T-helper 1 cell treated with Interleukin-12 subunit alpha and Interleukin-12 subunit beta and Interleukin-4 antibody, amounts not matched to agents 30 μg/mL and 1 μg/mL, for 36 hours (primary cell): ENCODE measurements around the gene OTOF.

Experiments
- H3K27ac Mint-ChIP-seq: one replicate; pipeline ENCODE4 v1.8.0; 2021; ENCODE audit warnings: mild to moderate bottlenecking, mixed read lengths
- H3K27me3 Mint-ChIP-seq: one replicate; pipeline ENCODE4 v1.8.0; 2021; ENCODE audit warnings: low read depth, mixed read lengths
- H3K36me3 Mint-ChIP-seq: one replicate; pipeline ENCODE4 v1.8.0; 2021; ENCODE audit warnings: low read depth, mixed read lengths
- H3K4me1 Mint-ChIP-seq: one replicate; pipeline ENCODE4 v1.8.0; 2021; ENCODE audit warnings: low read depth, mixed read lengths
- H3K4me3 Mint-ChIP-seq: one replicate; pipeline ENCODE4 v1.8.0; 2021; ENCODE audit warnings: mild to moderate bottlenecking, moderate library complexity, mixed read lengths
- H3K9me3 Mint-ChIP-seq: one replicate; pipeline ENCODE4 v1.8.0; 2021; ENCODE audit warnings: mixed read lengths

OTOF gene

GRCh38 chr2:26511466-26511865 is 33.5 kb upstream of the OTOF start:
- Mint-ChIP-seq H3K27me3 (no peaks in the 10 kb centered on the region), H3K27ac (no peak overlapping the region), H3K36me3 (no peaks in the 10 kb centered on the region), H3K4me3 (no peak overlapping the region), H3K9me3 (no peaks in the 10 kb centered on the region), H3K4me1 (no peaks in the 10 kb centered on the region)

GRCh38 chr2:26510344-26510973 is 32.5 kb upstream of the OTOF start:
- Mint-ChIP-seq H3K36me3 (no peaks in the 10 kb centered on the region), H3K27ac (no peak overlapping the region), H3K4me1 (no peaks in the 10 kb centered on the region), H3K4me3 (no peak overlapping the region), H3K9me3 (no peaks in the 10 kb centered on the region), H3K27me3 (no peaks in the 10 kb centered on the region)

GRCh38 chr2:26509141-26509540 is 31.2 kb upstream of the OTOF start:
- peaks cover under 1% of the 10 kb centered on the region for H3K4me1 Mint-ChIP-seq
- H3K4me3 Mint-ChIP-seq: no peak overlapping the region
- H3K27me3 Mint-ChIP-seq: no peaks in the 10 kb centered on the region

GRCh38 chr2:26507932-26508331 is 30.0 kb upstream of the OTOF start:
- H3K27me3 Mint-ChIP-seq: peaks cover 4% of the 10 kb centered on the region
- H3K9me3 Mint-ChIP-seq: no peaks in the 10 kb centered on the region
- no peak overlapping the region for H3K4me3 Mint-ChIP-seq
- no peaks in the 10 kb centered on the region for H3K36me3 Mint-ChIP-seq
- peaks cover 8% of the 10 kb centered on the region for H3K4me1 Mint-ChIP-seq
- no peak overlapping the region for H3K27ac Mint-ChIP-seq

More at GRCh38 chr2:26509141-26509540, 31.2 kb upstream of the OTOF start:
- H3K36me3 Mint-ChIP-seq: no peaks in the 10 kb centered on the region
- no peaks in the 10 kb centered on the region for H3K9me3 Mint-ChIP-seq
- H3K27ac Mint-ChIP-seq: no peak overlapping the region

GRCh38 chr2:26507088-26507487 is 29.2 kb upstream of the OTOF start:
- Mint-ChIP-seq H3K9me3 (no peaks in the 10 kb centered on the region), H3K27me3 (peaks cover 4% of the 10 kb centered on the region), H3K36me3 (no peaks in the 10 kb centered on the region), H3K4me1 (peaks cover 10% of the 10 kb centered on the region), H3K27ac (no peak overlapping the region), H3K4me3 (no peak overlapping the region)

- Mint-ChIP-seq H3K4me3 (no peak overlapping the region), H3K4me1 (peaks cover 10% of the 10 kb centered on the region)
These were observed 28.4 kb upstream of the OTOF start for GRCh38 chr2:26506279-26506678.

GRCh38 chr2:26504002-26504401 is 26.1 kb upstream of the OTOF start:
- H3K36me3 Mint-ChIP-seq: no peaks in the 10 kb centered on the region
- H3K9me3 Mint-ChIP-seq: no peaks in the 10 kb centered on the region
- peak overlapping the region; percentile 49 for H3K27ac Mint-ChIP-seq
- peaks cover 4% of the 10 kb centered on the region for H3K27me3 Mint-ChIP-seq
- H3K4me3 Mint-ChIP-seq: peak overlapping the region; percentile 83
- H3K4me1 Mint-ChIP-seq: peaks cover 10% of the 10 kb centered on the region

More at GRCh38 chr2:26506279-26506678, 28.4 kb upstream of the OTOF start:
- Mint-ChIP-seq H3K27me3 (peaks cover 4% of the 10 kb centered on the region), H3K27ac (no peak overlapping the region), H3K9me3 (no peaks in the 10 kb centered on the region), H3K36me3 (no peaks in the 10 kb centered on the region)

- H3K27ac Mint-ChIP-seq: peak overlapping the region; percentile 75
- H3K4me1 Mint-ChIP-seq: peaks cover 10% of the 10 kb centered on the region
- H3K36me3 Mint-ChIP-seq: no peaks in the 10 kb centered on the region
- H3K4me3 Mint-ChIP-seq: peak overlapping the region; percentile 83
- no peaks in the 10 kb centered on the region for H3K9me3 Mint-ChIP-seq
- H3K27me3 Mint-ChIP-seq: peaks cover 4% of the 10 kb centered on the region
These were observed 25.4 kb upstream of the OTOF start for GRCh38 chr2:26503231-26503880.

GRCh38 chr2:26500406-26500805 is 22.5 kb upstream of the OTOF start:
- Mint-ChIP-seq H3K27me3 (peaks cover 7% of the 10 kb centered on the region), H3K27ac (no peak overlapping the region), H3K4me3 (no peak overlapping the region), H3K36me3 (no peaks in the 10 kb centered on the region), H3K9me3 (no peaks in the 10 kb centered on the region), H3K4me1 (peaks cover 10% of the 10 kb centered on the region)

- no peaks in the 10 kb centered on the region for H3K4me1 Mint-ChIP-seq
- no peak overlapping the region for H3K27ac Mint-ChIP-seq
- no peak overlapping the region for H3K4me3 Mint-ChIP-seq
- no peaks in the 10 kb centered on the region for H3K36me3 Mint-ChIP-seq
- no peaks in the 10 kb centered on the region for H3K9me3 Mint-ChIP-seq
- H3K27me3 Mint-ChIP-seq: peaks cover 3% of the 10 kb centered on the region
These were observed 17.9 kb upstream of the OTOF start for GRCh38 chr2:26495705-26496297.

GRCh38 chr2:26494891-26495290 is 17.0 kb upstream of the OTOF start:
- H3K4me3 Mint-ChIP-seq: no peak overlapping the region
- no peak overlapping the region for H3K27ac Mint-ChIP-seq
- H3K4me1 Mint-ChIP-seq: no peaks in the 10 kb centered on the region

GRCh38 chr2:26494199-26494598 is 16.3 kb upstream of the OTOF start:
- H3K9me3 Mint-ChIP-seq: no peaks in the 10 kb centered on the region
- H3K4me3 Mint-ChIP-seq: no peak overlapping the region
- no peaks in the 10 kb centered on the region for H3K4me1 Mint-ChIP-seq
- H3K27ac Mint-ChIP-seq: no peak overlapping the region
- H3K27me3 Mint-ChIP-seq: peaks cover 3% of the 10 kb centered on the region
- no peaks in the 10 kb centered on the region for H3K36me3 Mint-ChIP-seq

More at GRCh38 chr2:26494891-26495290, 17.0 kb upstream of the OTOF start:
- Mint-ChIP-seq H3K27me3 (peaks cover 3% of the 10 kb centered on the region), H3K9me3 (no peaks in the 10 kb centered on the region), H3K36me3 (no peaks in the 10 kb centered on the region)

- Mint-ChIP-seq H3K4me3 (no peak overlapping the region), H3K9me3 (no peaks in the 10 kb centered on the region), H3K27ac (no peak overlapping the region), H3K27me3 (peaks cover 3% of the 10 kb centered on the region), H3K4me1 (no peaks in the 10 kb centered on the region), H3K36me3 (no peaks in the 10 kb centered on the region)
These were observed 15.6 kb upstream of the OTOF start for GRCh38 chr2:26493566-26493965.

GRCh38 chr2:26492749-26493515 is 15.0 kb upstream of the OTOF start:
- no peak overlapping the region for H3K27ac Mint-ChIP-seq
- no peaks in the 10 kb centered on the region for H3K36me3 Mint-ChIP-seq
- peaks cover 2% of the 10 kb centered on the region for H3K27me3 Mint-ChIP-seq
- H3K4me1 Mint-ChIP-seq: no peaks in the 10 kb centered on the region
- H3K4me3 Mint-ChIP-seq: no peak overlapping the region
- no peaks in the 10 kb centered on the region for H3K9me3 Mint-ChIP-seq
